HG03175 (cell line): Measurements from ENCODE around the gene GTF2H1.

ENCODE experiments used
- ATAC-seq: cut with Tn5 transposase; IDR thresholded peaks from one replicate; pipeline ENCODE4 v1.9.1; 2021; ENCODE audit warnings: mild to moderate bottlenecking, moderate library complexity; ENCODE audit not compliant: unreplicated experiment

GTF2H1 gene

DNA sequence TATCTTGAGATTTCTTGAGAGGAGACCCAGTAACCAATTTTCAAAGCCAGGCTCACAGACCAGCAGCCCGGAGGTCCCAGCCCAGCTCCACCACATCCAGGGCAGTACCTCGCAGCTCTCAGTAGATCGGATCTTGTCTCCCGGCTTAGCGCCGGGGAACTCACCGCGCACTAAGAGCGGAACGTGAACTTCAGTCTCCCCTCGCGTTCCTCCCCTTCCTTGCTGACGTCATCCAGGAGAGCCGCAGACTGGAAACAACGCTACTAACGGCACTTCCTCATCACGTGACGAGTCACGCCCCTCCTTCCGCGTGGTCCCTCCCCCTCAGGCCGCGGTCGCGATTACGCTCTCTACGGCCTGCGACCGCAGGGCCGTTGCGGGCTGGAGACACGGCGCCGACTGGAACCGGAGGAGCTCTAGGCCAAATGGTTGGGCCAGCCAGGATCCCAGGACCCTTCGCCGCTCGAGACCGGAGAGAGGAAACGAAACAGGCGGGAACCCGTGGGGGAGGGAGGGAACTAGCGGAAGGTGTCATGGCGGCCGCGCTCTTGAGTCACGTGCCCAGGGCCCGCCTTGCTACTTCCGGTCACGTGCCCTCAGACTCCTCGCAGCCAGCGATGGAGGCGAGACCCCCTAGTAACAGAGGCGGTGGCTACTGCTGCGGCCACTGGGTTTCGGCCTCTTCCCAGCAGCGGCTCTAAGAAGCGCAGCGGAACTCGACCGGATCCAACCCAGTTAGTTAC, at the start of gene GTF2H1, which contains the start of gene HPS5:
Gene GTF2H1, plus strand, starts transcription at position 599 of the 743 bp plus-strand sequence. CDS start 10,508 bp downstream, outside the sequence.
Gene HPS5, minus strand, starts transcription at position 172 of the 743 bp plus-strand sequence. CDS start 4,282 bp downstream, outside the sequence.
- ATAC-seq = peak; percentile 89

DNA sequence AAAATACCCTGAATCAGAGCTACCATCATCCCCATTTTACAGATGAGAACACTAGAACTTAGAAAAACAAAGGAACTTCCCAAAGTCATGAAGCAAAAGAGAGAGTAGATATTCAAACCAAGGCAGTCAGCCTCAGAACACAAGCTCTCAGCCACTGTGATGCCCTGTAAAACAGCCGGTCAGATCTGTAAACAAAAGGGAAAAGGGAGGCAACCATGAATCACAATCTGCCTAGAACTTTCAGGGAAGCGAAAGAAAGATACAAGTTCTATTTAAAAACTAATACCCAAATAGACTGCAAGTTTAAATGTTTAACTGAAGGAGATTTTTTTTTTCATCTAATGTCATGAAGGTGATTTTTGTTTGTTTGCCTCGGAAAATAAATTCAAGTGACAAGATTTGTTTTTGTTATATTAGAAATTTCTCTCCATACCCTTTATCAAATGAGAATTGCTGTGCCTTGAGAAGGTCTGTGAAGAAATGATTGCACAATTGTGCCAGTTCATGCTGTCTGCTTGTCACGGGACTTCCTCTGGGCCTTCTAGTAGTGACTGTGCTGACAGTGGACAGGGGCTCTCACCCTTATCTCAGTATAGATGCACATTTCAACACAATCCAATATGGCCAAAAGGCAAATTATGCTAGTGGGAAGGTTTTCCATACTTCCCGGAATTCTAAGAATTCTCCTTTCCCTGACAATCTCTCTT, 44.6 kb upstream of the GTF2H1 start:
- ATAC-seq = no peak

DNA sequence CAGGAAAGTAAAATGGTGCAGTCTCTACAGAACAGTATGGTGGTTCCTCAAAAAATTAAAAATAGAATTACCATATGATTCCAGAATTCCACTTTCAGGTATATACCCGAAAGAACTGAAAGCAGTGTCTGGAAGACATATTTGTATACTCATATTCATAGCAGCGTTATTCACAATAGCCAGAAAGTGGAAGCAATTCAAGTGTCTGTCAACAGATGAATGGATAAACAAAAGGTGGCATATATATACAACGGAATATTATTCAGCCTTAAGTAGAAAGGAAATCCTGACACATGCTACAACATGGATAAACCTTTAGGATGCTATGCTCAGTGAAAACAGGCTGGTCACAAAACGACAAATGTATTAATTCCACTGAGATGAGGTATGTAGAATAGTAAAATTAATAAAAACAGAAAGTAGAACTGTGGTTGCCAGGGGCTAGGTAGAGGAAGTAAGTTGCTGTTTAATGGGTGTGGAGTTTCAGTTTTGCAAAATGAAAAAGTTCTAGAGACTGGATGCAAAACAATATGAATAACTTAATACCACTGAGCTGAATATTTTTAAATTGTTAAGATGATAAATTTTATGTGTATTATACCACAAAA, 41.8 kb upstream of the GTF2H1 start:
- peak; percentile 88 for ATAC-seq

DNA sequence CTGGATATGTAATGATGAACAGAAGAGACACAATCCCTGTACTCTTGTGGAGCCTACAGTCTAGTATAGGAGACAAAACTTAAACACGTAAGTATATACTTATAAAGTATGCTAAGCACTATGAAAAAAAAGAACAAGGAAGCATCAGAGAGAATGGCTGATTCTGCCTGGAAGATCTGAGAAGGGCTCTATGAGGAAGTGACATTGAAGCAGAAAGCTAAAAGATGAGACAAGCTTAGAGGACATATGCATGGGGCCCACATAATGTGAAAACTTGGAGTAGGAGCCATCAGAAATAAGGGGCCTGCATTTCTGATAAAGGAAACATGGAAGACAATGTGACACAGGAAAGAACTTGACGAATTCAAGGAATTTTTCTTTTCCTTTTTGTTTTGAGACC, 39.7 kb upstream of the GTF2H1 start:
- no peak for ATAC-seq

DNA sequence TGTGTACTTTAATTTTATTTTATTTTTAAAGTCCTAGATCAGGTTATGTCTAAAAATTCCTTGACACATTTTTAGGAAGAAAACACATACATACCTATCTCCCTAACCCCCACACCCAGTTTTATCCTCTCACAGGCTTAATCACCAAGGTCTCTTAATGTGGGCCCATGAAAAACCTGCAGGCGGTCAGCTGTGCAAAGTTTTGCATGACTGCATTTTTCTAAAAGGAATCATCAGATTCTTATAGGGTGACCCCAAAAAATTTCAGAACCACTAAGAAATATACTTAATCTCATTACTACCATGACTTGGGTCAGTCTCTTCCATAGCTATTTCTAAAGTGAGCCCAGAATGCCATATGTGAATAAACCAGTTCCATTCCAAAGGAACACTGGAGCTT, 36.5 kb upstream of the GTF2H1 start:
- no peak for ATAC-seq

DNA sequence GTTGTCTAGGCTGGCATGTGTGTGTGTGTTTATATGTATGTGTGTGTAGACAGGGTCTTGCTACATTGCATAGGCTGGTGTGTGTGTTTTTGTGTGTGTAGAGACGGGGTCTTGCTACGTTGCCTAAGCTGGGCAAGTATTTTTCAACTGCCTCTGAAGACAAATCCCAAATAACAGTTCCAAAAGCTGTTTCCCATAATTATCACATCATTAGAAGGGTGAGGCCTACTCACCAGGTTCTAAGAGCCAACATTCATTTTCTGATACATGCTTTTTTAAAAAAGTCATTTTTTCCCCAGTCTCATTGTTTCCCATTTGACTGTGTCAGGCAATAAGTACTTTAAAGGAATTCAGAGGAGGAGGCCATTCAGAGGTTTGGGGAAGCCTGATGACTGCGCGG, 33.5 kb upstream of the GTF2H1 start:
- ATAC-seq = no peak

DNA sequence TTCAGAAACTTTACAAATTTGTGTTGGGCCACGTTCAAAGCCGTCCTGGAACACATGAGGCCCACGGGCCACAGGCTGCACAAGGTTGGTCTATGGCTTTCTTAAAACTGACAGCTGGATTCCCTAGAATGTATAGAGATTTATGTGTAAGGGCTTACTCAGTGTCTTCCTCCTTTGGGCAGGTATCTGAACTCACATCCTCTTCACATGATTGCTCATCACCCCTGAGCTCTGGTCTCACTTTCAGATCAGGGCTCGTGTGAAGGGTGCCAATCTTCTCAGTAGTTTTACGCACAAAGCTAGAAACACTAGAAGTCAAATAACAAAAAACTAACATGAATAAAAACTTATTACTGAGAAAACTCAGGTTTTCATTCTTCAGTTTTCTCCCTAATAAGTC, 27.5 kb upstream of the GTF2H1 start:
- ATAC-seq = no peak

DNA sequence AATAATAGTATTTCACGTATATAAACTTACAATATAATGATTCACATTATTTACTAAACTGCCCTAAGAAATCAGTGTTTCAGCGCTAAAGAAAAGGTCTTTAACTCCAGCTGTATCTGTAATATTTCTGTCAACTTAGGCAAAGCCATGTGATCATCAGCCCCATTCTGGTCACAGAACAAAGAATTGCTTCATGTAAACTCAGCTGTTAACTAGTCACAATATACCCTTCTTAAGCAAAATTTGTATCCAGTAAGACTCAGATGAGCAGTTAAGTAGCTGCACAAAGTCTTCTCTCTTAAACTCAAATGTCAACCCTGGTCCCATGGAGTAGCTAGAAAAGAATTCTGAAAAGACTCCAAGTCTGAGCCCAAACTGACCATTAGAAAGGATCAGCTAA, 27.1 kb upstream of the GTF2H1 start:
- ATAC-seq = no peak

DNA sequence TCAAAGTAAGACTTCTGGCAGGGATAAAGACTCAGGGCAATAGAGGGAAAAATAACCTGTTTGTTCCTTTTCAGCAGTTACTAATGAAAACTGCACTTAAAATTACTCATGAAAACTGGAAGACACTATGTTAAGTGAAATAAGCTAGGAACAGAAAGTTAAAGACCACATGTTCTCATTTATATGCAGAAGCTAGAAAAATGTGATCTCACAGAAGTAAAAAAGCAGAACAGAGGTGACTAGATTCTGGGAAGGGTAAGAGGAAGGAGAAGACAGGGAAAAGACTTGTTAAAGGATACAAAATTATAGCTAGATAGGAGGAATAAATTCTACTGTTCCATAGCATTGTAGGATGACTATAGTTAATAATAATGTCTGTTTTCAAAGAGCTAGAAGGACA, 22.6 kb upstream of the GTF2H1 start:
- no peak for ATAC-seq

DNA sequence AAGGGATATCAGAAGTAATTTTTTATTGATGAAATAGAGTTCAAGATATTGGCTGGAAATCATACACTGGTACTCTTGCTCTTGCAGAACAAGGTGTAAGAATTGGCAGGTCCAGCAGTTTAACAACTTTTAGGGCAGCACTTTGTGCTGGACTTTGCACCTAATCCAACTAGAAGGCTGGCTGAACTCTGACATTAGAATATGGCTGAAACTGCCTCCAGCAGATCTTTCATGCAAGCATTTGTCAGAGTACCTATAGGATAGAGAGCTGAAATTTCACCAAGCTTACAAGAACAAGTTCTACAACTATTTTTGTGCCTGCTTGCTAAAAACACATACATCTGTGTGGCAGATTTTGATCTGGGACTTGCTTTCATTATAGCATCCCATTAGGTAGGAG, 17.6 kb upstream of the GTF2H1 start:
- no peak for ATAC-seq

DNA sequence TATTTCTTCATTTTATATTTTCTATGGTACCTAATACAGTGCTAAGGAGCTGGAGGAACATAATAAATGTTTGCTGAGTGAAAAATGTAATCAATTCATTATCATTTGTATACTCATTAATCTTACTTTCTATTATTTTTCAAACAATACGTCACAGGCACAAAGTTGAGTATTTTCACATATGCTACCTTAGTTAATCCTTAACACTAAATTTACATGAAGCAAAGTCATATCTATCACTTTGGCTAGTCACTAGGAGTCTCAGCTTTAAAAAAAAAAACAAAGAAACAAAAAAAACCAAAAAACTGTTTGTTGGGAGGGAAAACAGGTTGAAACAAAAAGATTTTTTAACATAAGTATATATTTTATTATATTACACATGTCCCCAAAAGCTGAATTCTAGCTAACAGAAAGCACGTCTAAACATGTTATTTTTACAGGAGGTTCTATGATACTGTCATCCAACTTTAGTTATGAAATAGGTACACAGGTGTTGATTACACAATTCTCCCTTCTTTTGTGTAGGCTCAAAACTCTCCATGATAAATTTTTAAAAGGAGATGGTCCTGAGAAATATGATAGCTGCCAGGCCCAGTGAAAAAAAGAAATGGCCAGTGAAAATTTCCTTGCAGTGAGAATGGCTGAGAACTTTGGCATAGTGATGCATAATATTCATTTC, 14.8 kb upstream of the GTF2H1 start:
- no peak for ATAC-seq

DNA sequence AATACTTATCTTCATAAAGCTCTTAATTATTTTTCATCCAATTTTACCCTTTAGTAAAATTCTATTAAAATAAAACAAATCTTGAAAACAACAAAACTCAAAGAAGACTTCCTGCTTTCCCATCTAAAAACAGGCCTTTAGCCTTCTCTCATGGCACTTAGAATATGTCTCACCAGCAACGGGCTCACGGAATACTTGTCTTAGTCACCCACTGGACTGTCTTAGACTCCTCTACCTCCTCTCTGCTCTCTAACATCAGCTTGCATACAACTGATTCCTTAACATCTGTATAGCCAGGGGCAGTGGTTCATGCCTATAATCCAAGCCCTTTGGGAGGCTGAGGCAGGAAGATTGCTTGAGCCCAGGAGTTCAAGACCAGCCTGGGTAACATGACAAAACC, 14.1 kb upstream of the GTF2H1 start:
- ATAC-seq = no peak

DNA sequence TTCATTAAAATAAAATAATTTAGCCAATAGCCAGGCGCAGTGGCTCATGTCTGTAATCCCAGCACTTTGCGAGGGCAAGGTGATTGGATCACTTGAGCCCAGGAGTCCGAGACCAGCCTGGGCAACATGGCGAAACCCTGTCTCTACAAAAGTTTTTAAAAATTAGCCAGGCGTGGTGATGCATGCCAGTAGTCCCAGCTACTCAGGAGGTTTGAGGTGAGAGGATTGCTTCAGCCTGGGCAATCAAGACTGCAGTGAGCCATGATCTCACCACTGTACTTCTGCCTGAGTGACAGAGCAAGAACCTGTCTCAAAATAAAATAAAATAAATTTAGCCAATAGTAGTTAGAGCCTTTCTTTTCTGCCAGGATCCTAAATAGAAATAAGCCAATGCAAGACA, 12.7 kb upstream of the GTF2H1 start:
- ATAC-seq = no peak

DNA sequence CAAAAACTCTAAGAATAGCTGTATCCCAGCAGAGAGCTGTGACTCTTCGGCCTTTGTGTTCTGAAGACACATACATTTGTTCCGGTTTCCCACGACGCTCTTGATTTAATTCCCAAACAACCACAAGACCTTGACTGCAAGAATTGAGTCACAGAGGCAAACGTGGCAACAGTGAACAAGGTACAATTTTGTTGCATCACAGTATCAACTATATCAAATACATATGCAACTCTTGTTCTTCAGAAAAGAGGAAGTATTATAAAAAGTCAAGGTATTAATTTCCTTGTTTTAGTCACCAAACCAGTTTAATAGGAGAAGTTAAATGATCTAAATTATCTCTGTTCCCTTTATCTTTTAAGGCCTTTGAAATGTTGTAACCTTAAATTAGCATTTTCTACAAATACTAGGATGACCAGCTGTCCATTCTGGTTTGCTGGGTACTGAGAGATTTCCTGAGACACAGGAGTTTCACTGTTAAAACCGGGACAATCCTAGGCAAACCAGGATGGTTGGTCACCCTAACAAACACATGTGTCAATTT, 11.5 kb upstream of the GTF2H1 start:
- ATAC-seq = peak; percentile 75

DNA sequence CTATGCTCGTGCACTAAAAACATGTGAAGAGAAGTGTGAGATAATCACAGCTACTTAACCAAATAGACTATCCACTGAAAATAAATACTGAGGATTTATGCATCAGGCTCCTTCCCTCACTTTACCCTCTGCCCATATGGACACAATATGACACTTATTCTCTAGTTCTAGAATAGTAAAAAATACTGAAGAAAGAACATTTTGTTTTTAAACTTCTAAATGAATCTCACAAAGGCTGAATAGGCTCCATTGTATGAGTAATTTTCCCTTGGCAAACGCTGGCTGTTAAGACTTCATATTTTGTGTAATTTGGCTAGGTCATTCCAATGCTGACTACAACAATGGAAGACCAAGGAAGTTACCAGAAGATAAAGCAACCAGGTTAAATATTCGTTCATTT, 10.4 kb upstream of the GTF2H1 start:
- no peak for ATAC-seq

DNA sequence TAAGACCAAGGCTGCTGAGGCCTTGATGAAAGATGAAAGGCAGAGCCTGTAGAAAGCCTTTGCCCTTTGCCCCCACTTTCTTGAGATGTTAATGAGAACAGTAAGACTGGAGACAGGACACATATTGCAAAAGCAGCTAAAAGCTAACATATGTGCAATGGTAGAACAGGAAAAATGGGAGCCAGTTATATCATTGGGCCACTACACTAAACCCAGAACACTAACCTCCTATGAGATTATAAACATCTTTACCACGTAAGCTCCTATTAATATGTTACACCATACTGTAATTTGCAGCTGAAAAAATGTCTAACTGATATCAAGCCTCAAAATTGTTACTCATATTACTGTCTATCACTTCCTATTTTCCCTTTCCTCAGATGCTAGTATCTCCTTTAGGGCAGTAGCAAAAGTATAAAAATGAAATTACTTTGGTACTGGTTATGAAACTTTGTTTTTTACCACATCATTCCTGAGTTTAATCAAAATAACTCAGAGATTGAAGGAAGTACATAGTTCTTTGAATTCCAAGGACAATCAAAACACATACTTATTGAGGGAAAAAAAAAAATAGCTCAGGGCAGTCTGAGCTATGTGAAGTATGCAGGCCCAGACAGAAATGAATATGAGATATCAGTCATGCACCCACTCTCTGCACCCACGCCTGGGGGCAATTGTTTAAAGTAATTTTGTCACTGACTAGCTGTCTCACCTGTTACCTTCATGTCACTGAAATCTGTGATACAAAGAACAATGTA, 9.5 kb upstream of the GTF2H1 start:
- ATAC-seq = no peak

DNA sequence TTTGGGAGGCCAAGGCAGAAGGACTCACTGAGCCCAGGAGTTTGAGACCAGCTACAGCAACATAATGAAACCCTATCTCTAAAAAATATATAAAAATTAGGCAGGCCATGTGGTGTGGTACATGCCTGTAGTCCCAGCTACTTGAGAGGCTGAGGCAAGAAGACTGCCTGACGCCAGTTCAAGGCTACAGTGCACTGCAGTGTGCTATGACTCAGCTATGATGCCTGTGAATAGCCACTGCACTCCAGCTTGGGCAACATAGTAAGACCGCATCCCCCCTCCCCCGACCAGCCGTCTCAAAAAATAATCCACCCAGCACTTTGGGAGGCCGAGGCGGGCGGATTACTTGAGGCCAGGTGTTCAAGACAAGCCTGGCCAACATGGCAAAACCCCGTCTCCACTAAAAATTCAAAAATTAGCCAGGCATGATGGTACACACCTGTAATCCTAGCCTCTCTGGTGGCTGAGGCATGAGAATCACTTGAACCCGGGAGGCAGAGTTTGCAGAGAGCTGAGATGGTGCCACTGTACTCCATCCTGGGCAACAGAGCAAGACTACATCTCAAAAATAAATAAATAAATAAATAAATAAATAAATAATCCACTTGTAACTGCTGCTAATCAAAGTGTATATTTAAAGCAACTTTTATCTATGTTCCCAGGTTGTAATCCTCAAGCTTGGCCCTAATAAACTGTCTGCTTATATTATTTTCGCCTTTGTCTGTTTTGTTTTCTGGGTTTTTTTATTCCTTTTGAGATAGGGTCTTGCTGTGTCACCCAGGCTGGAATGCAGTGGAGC, 8.2 kb upstream of the GTF2H1 start:
- ATAC-seq = no peak

DNA sequence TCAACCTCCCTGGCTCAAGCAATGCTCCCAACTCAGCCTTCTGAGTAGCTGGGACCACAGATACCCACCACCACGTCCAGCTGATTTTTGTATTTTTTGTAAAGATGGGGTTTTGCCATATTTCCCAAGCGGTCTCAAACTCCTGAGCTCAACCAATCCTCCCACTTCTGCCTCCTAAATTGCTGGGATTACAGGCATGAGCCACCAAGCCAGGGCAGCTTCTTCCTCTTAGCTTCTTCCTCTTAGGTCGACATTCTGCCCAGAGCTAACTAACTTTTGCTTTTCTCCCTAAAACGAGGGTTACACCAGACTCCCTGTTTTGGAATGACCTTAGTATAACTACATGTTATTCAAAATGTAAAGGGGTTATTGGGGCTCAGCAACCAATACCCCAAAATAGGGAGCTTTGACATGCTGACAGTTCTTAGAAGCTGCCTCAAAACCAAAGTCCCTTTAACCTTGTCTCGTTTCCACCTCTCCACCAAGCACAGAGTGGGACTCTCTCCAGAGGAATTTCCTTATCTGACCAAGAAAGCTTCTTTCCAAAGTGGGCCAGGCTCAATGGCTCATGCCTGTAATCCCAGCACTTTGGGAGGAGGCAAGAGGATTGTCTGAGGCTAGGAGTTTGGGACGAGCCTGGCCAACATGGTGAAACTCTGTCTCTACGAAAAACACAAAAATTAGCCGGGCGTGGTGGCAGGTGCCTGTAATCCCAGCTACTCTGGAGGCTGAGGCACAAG, 7.4 kb upstream of the GTF2H1 start:
- ATAC-seq = no peak

DNA sequence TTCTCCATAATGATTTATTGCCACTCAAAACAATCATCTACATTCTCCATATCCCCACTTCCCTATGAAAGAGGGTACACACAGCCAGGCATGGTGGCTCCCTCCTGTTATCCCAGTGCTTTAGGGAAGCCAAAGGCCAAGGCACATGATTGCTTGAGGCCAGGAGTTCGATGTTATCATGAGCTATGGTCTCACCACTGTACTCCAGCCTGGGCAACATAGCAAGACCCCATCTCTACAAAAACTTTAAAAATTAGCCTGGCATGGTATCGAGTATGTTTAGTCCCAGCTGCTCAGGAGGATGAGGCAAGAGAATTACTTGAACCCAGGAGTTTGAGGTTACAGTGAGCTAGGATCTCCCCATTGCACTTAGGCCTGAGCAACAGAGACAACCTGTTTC, 6.5 kb upstream of the GTF2H1 start:
- ATAC-seq = no peak
